ENCODE data around the gene RIN3. TPM values are rescaled to one million over a fixed set of nuclear protein-coding genes. Genes with fewer than 3 reads are reported as not detected.

RIN3 gene
- total and polyA plus RNA-seq, 2 donors (not counting 3 experiments of a cell fraction or from before 2014, with no cell fraction given): 5.1 to 20.8 TPM

GRCh38 chr14:92564344-92565039 is 50.9 kb downstream of the RIN3 start:
- no peak for TF ChIP-seq GATA2 (IDR thresholded peaks at IDR 0.05; ENCODE audit: insufficient read depth, insufficient read length, low read depth, low read length)
- TF ChIP-seq MYC (IDR thresholded peaks at IDR 0.05; ENCODE audit: low read depth, low read length): no peak
- no peak for TF ChIP-seq CTCF (IDR thresholded peaks at IDR 0.05; ENCODE audit: extremely low read depth in 1 of 2, insufficient read depth in 1 of 2, low read depth in 1 of 2, low read length in 2 of 2)
- no peak for TF ChIP-seq MAX (IDR thresholded peaks at IDR 0.05; ENCODE audit: insufficient read depth, insufficient read length)
- no peak for TF ChIP-seq POLR2A (IDR thresholded peaks at IDR 0.05; ENCODE audit: low read depth, low read length)
- TF ChIP-seq POLR2AphosphoS5 (IDR thresholded peaks at IDR 0.05; ENCODE audit: insufficient read depth, low read depth, low read length): no peak
- no peak for TF ChIP-seq EZH2 (IDR thresholded peaks at IDR 0.05; ENCODE audit: borderline replicate concordance, low read depth, low read length, severe bottlenecking)
- no peak for TF ChIP-seq JUN (IDR thresholded peaks at IDR 0.05; ENCODE audit: borderline replicate concordance, insufficient read depth, insufficient read length, low read depth)
- no peak for TF ChIP-seq FOS (IDR thresholded peaks at IDR 0.05; ENCODE audit: borderline replicate concordance, insufficient read depth, low read length)
- no peak overlapping the region for H3K4me3 ChIP-seq (replicated peaks in 1 of 3; ENCODE audit: insufficient read depth in 1 of 3, low read depth in 1 of 3, low read length in 3 of 3)
- no peak overlapping the region for H3K4me2 ChIP-seq (ENCODE audit: insufficient read depth, low read length)
- no peak overlapping the region for H2AFZ ChIP-seq (ENCODE audit: low read depth, low read length)
- no peaks in the 10 kb centered on the region for H3K36me3 ChIP-seq (ENCODE audit: control insufficient read depth in 2 of 2, extremely low read depth in 1 of 2, insufficient read depth in 2 of 2, low read length in 2 of 2)
- no peak overlapping the region for H3K9ac ChIP-seq (replicated peaks; ENCODE audit: extremely low read depth, insufficient read depth, low read length)
- intact Hi-C loops (cut with micrococcal nuclease): no loop called here
- BruUV-seq (replicated peaks): no TSS peak
- H3K9me1 ChIP-seq (replicated peaks; ENCODE audit: control insufficient read depth, extremely low read depth, insufficient read depth, low read length): no peaks in the 10 kb centered on the region
- H3K27me3 ChIP-seq (ENCODE audit: control insufficient read depth in 2 of 2, insufficient read depth in 2 of 2, low read length in 2 of 2): no peaks in the 10 kb centered on the region
- dilution Hi-C loops (cut with MboI; ENCODE audit: extremely low pct_ligation_motif_present, low sequenced_read_pairs): no loop called here
- CTCF ChIA-PET: interaction anchor here (0.9 to 1.6 kb wide), 3 partner anchors 9 to 12 kb away, joined by 3 to 5 read pairs (median 3); no protein-coding TSS in a partner anchor
- POLR2A ChIA-PET: no interaction called here
- no peaks in the 10 kb centered on the region for H3K79me2 ChIP-seq (ENCODE audit: control insufficient read depth, insufficient read depth, low read length)
- no peak for DNase-seq (ENCODE audit: low read depth, low spot score)
- no peaks in the 10 kb centered on the region for H4K20me1 ChIP-seq (replicated peaks; ENCODE audit: control insufficient read depth, extremely low read depth, insufficient read depth, low read length)
- no peak overlapping the region for H3K27ac ChIP-seq (ENCODE audit: insufficient read depth, low read depth, low read length)
- H3K4me1 ChIP-seq (ENCODE audit: control insufficient read depth, extremely low read depth, insufficient read depth, low read length): no peaks in the 10 kb centered on the region
- H3K9me3 ChIP-seq (replicated peaks; ENCODE audit: control insufficient read depth, insufficient read depth, low read length): no peaks in the 10 kb centered on the region
- FAIRE-seq: no peak
